Measurements from ENCODE around the gene ECHDC1. TPM values are rescaled to one million over a fixed set of nuclear protein-coding genes. Genes with fewer than 3 reads are reported as not detected.
A peak's percentile ranks its signal among the peaks of the same experiment; 100 is the strongest.

ECHDC1 gene
- total and polyA plus RNA-seq, 4 donors, result 28.8 to 66.2 (median 50.8) TPM

- H3K4me3 ChIP-seq (ENCODE audit: low read depth in 1 of 3, low read length in 3 of 3), result no peak overlapping the region
- no peak for DNase-seq (ENCODE audit: low spot score)
- H3K9ac ChIP-seq (ENCODE audit: low read depth in 1 of 2, low read length in 2 of 2), result no peak overlapping the region
- H3K27me3 ChIP-seq (ENCODE audit: control insufficient read depth in 4 of 4, insufficient read depth in 4 of 4, low read length in 3 of 4), result no peaks in the 10 kb centered on the region
- no peaks in the 10 kb centered on the region for H3K9me3 ChIP-seq (ENCODE audit: control insufficient read depth in 4 of 4, low read length in 3 of 4)
- H3K36me3 ChIP-seq (ENCODE audit: control insufficient read depth in 4 of 4, insufficient read depth in 3 of 4, low read depth in 1 of 4, low read length in 3 of 4), result peaks cover 3 to 20% (median 10%) of the 10 kb centered on the region in 4 donors
- TF ChIP-seq FOXA1 (IDR thresholded peaks at IDR 0.05) (no peak), FOXA2 (IDR thresholded peaks at IDR 0.05) (no peak), EGR1 (IDR thresholded peaks at IDR 0.05; ENCODE audit: low read depth in 2 of 2) (no peak), JUND (IDR thresholded peaks at IDR 0.05) (no peak), NR2F2 (IDR thresholded peaks at IDR 0.05) (no peak), TAF1 (conservative IDR thresholded peaks at IDR 0.05) (no peak), HNF4G (IDR thresholded peaks at IDR 0.05) (no peak)
- TF ChIP-seq, protein P1, sequence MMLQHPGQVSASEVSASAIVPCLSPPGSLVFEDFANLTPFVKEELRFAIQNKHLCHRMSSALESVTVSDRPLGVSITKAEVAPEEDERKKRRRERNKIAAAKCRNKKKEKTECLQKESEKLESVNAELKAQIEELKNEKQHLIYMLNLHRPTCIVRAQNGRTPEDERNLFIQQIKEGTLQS (IDR thresholded peaks at IDR 0.05), result no peak
- TF ChIP-seq, protein P2, sequence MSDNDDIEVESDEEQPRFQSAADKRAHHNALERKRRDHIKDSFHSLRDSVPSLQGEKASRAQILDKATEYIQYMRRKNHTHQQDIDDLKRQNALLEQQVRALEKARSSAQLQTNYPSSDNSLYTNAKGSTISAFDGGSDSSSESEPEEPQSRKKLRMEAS (IDR thresholded peaks at IDR 0.05), result no peak
- TF ChIP-seq, protein P3, sequence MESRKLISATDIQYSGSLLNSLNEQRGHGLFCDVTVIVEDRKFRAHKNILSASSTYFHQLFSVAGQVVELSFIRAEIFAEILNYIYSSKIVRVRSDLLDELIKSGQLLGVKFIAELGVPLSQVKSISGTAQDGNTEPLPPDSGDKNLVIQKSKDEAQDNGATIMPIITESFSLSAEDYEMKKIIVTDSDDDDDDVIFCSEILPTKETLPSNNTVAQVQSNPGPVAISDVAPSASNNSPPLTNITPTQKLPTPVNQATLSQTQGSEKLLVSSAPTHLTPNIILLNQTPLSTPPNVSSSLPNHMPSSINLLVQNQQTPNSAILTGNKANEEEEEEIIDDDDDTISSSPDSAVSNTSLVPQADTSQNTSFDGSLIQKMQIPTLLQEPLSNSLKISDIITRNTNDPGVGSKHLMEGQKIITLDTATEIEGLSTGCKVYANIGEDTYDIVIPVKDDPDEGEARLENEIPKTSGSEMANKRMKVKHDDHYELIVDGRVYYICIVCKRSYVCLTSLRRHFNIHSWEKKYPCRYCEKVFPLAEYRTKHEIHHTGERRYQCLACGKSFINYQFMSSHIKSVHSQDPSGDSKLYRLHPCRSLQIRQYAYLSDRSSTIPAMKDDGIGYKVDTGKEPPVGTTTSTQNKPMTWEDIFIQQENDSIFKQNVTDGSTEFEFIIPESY (IDR thresholded peaks at IDR 0.05), result no peak
- no peaks in the 10 kb centered on the region for H3K4me1 ChIP-seq (ENCODE audit: control insufficient read depth in 4 of 4, insufficient read depth in 4 of 4, low read length in 3 of 4)
- H3K27ac ChIP-seq (ENCODE audit: low read depth in 1 of 2, low read length in 2 of 2), result no peak overlapping the region
Measured at GRCh38 chr6:127328043-127328609, 15.3 kb downstream of the ECHDC1 start.

DNA sequence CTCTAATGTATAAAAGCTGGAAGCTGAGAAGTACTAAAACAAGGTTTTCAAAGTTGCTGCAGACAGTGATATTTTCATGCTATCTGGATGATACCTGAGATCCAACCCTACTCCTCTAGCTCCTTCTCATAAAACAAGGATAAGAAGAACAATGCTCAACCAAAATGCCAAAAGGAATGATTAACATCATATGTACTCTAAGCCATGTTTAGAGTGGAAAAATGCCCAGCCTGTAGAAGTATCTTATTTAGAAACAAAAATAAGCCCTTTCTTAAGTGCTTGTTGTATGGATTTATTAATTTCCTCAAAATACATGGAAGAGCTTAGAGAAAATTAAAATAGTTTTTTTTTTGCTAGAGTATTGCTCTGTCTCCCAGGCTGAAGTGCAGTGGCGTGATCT is 23.7 kb downstream of the ECHDC1 start:
- Histone ChIP-seq H3K36me3 (ENCODE audit: control insufficient read depth in 4 of 4, insufficient read depth in 3 of 4, low read depth in 1 of 4, low read length in 3 of 4) (peaks cover 0 to 3% (median 0%) of the 10 kb centered on the region in 4 donors), H3K9ac (ENCODE audit: low read depth in 1 of 2, low read length in 2 of 2) (no peak overlapping the region), H3K27ac (ENCODE audit: low read depth in 1 of 2, low read length in 2 of 2) (no peak overlapping the region), H3K9me3 (ENCODE audit: control insufficient read depth in 4 of 4, low read length in 3 of 4) (no peaks in the 10 kb centered on the region), H3K4me1 (ENCODE audit: control insufficient read depth in 4 of 4, insufficient read depth in 4 of 4, low read length in 3 of 4) (peaks cover 0 to 9% (median 2%) of the 10 kb centered on the region in 4 donors), H3K4me3 (ENCODE audit: low read depth in 1 of 3, low read length in 3 of 3) (no peak overlapping the region), H3K27me3 (ENCODE audit: control insufficient read depth in 4 of 4, insufficient read depth in 4 of 4, low read length in 3 of 4) (no peaks in the 10 kb centered on the region)
- 95% methylated on average over 1 of the region's 1 CpG for WGBS
- TF ChIP-seq TAF1 (conservative IDR thresholded peaks at IDR 0.05), result no peak
- TF ChIP-seq, protein P4, sequence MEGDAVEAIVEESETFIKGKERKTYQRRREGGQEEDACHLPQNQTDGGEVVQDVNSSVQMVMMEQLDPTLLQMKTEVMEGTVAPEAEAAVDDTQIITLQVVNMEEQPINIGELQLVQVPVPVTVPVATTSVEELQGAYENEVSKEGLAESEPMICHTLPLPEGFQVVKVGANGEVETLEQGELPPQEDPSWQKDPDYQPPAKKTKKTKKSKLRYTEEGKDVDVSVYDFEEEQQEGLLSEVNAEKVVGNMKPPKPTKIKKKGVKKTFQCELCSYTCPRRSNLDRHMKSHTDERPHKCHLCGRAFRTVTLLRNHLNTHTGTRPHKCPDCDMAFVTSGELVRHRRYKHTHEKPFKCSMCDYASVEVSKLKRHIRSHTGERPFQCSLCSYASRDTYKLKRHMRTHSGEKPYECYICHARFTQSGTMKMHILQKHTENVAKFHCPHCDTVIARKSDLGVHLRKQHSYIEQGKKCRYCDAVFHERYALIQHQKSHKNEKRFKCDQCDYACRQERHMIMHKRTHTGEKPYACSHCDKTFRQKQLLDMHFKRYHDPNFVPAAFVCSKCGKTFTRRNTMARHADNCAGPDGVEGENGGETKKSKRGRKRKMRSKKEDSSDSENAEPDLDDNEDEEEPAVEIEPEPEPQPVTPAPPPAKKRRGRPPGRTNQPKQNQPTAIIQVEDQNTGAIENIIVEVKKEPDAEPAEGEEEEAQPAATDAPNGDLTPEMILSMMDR (IDR thresholded peaks at IDR 0.05; ENCODE audit: low read depth, low read length, missing input control), result no peak
- DNase-seq (ENCODE audit: low spot score), result no peak

DNA sequence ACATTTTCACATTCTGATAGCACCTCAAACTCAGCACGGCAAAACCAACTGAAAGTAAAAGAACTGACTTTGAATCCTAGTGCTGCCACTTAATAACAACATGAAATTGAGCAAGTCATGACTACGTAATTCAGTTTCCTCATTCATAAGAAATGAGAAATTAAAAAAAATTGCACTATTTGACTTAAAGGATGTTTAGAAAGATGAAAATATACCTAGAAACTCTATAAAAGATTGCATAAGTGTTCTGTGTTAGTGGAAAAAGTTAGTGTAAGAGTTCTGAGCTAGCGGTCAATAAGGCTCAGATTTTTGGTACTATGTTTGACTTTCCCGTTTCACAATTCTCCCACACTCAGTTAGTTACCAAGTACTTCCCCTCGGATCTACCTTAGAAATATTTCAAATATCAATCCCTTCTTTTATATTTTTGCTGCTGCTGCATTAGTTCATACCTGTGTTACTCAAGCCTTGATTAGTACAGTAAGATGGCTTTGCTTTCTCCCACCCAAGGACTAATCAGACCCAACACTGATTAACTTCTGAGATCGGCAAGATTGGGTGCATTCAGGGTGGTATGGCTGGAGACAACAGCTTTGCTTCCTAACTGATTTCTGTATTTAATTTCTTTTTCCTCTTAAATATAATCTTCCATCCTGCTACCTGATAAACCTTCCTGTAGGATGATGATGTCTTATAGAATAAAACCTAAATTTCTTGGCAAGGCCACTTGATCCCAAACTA is 25.9 kb downstream of the ECHDC1 start:
- peak overlapping the region; percentile 8 to 13 for H3K27ac ChIP-seq (ENCODE audit: low read depth in 1 of 2, low read length in 2 of 2)
- WGBS, result 60% methylated on average over 6 of the region's 6 CpGs
- TF ChIP-seq REST (IDR thresholded peaks at IDR 0.05) (no peak), NR2F2 (IDR thresholded peaks at IDR 0.05) (no peak), YY1 (IDR thresholded peaks at IDR 0.05) (no peak), FOXA1 (IDR thresholded peaks at IDR 0.05) (no peak), GABPA (IDR thresholded peaks at IDR 0.05 in 1 of 2, conservative IDR thresholded peaks at IDR 0.05 in 1 of 2) (no peak), HNF4G (IDR thresholded peaks at IDR 0.05) (peak; percentile 21), EGR1 (IDR thresholded peaks at IDR 0.05; ENCODE audit: low read depth in 2 of 2) (peak; percentile 37 to 64), SP1 (IDR thresholded peaks at IDR 0.05) (peak; percentile 30), JUND (IDR thresholded peaks at IDR 0.05) (peak; percentile 82 to 87), FOXA2 (IDR thresholded peaks at IDR 0.05) (no peak), RAD21 (IDR thresholded peaks at IDR 0.05) (no peak), HNF4A (conservative IDR thresholded peaks at IDR 0.05) (peak; percentile 37 to 45)
- TF ChIP-seq, protein P1 (IDR thresholded peaks at IDR 0.05), result no peak
- TF ChIP-seq, protein P2 (IDR thresholded peaks at IDR 0.05), result no peak

More for the DNA sequence above, 25.9 kb downstream of the ECHDC1 start:
- peaks cover 0 to 9% (median 2%) of the 10 kb centered on the region in 4 donors for H3K4me1 ChIP-seq (ENCODE audit: control insufficient read depth in 4 of 4, insufficient read depth in 4 of 4, low read length in 3 of 4)
- no peaks in the 10 kb centered on the region for H3K9me3 ChIP-seq (ENCODE audit: control insufficient read depth in 4 of 4, low read length in 3 of 4)
- no peak overlapping the region for H3K4me3 ChIP-seq (ENCODE audit: low read depth in 1 of 3, low read length in 3 of 3)
- DNase-seq (ENCODE audit: low spot score), result no peak
- peaks cover 0 to 10% (median 6%) of the 10 kb centered on the region in 4 donors for H3K36me3 ChIP-seq (ENCODE audit: control insufficient read depth in 4 of 4, insufficient read depth in 3 of 4, low read depth in 1 of 4, low read length in 3 of 4)
- no peak overlapping the region for H3K9ac ChIP-seq (ENCODE audit: low read depth in 1 of 2, low read length in 2 of 2)
- H3K27me3 ChIP-seq (ENCODE audit: control insufficient read depth in 4 of 4, insufficient read depth in 4 of 4, low read length in 3 of 4), result no peaks in the 10 kb centered on the region
